HUES6 (cell line): ENCODE results near the gene BMP2K.
A peak's percentile ranks its signal among the peaks of the same experiment; 100 is the strongest.

Experiments used
- H3K27ac ChIP-seq: 2 replicates; pipeline ENCODE4 v1.7.0; 2013; ENCODE audit warnings: low read depth, mild to moderate bottlenecking, low read length, inconsistent platforms
- H3K27me3 ChIP-seq: 2 replicates; pipeline ENCODE4 v1.6.1; 2013; ENCODE audit warnings: low read length; ENCODE audit not compliant: control insufficient read depth, insufficient read depth
- H3K36me3 ChIP-seq: 2 replicates; pipeline ENCODE4 v1.6.1; 2013; ENCODE audit warnings: low read length; ENCODE audit not compliant: control insufficient read depth, insufficient read depth
- H3K4me1 ChIP-seq: 2 replicates; pipeline ENCODE4 v1.6.1; 2013; ENCODE audit warnings: low read length; ENCODE audit not compliant: control insufficient read depth, insufficient read depth
- H3K4me3 ChIP-seq: 2 replicates; pipeline ENCODE4 v1.5.1; 2013; ENCODE audit warnings: low read depth, low read length
- H3K9ac ChIP-seq: one replicate; pipeline ENCODE4 v1.6.1; 2013; ENCODE audit warnings: mild to moderate bottlenecking, low read length
- H3K9me3 ChIP-seq: 2 replicates; pipeline ENCODE4 v1.6.1; 2013; ENCODE audit warnings: low read depth, low read length; ENCODE audit not compliant: control insufficient read depth, insufficient read depth

The BMP2K gene

GRCh38 chr4:78937837-78938236 is 161.7 kb downstream of the BMP2K start:
- Histone ChIP-seq H3K9ac (peak overlapping the region; percentile 92), H3K36me3 (peaks cover 4% of the 10 kb centered on the region), H3K9me3 (no peaks in the 10 kb centered on the region), H3K27ac (no peak overlapping the region; the same call in 1 of the 2 replicates), H3K4me1 (peaks cover 36% of the 10 kb centered on the region), H3K4me3 (peak overlapping the region; percentile 93), H3K27me3 (no peaks in the 10 kb centered on the region; the same call in 1 of the 2 replicates)

- Histone ChIP-seq H3K4me1 (peaks cover 40% of the 10 kb centered on the region), H3K9me3 (no peaks in the 10 kb centered on the region), H3K27ac (no peak overlapping the region; the same call in 1 of the 2 replicates), H3K27me3 (no peaks in the 10 kb centered on the region; the same call in 1 of the 2 replicates), H3K4me3 (peak overlapping the region; percentile 93), H3K36me3 (no peaks in the 10 kb centered on the region), H3K9ac (peak overlapping the region; percentile 92)
Measured at GRCh38 chr4:78938474-78938867, 162.3 kb downstream of the BMP2K start.

- Histone ChIP-seq H3K27ac (peak within 1 kb of the TSS; percentile 64; the same call in 1 of the 2 replicates), H3K36me3 (no peaks in the 10 kb centered on the region), H3K4me3 (peak within 1 kb of the TSS; percentile 93), H3K9ac (peak within 1 kb of the TSS; percentile 92), H3K4me1 (peaks cover 40% of the 10 kb centered on the region), H3K9me3 (no peaks in the 10 kb centered on the region), H3K27me3 (no peaks in the 10 kb centered on the region; the same call in 1 of the 2 replicates)
Measured at GRCh38 chr4:78938868-78939666, 162.9 kb downstream of the BMP2K start, which contains the start of gene PAQR3. Gene PAQR3, minus strand, starts transcription at chr4:78939438. Its CDS starts 214 bp downstream, at chr4:78939224.

- peaks cover 40% of the 10 kb centered on the region for H3K4me1 ChIP-seq
Measured at GRCh38 chr4:78939667-78940008, 163.5 kb downstream of the BMP2K start.

GRCh38 chr4:78940752-78941151 is 164.6 kb downstream of the BMP2K start:
- H3K4me3 ChIP-seq: no peak overlapping the region
- no peak overlapping the region for H3K9ac ChIP-seq
- H3K9me3 ChIP-seq: no peaks in the 10 kb centered on the region
- H3K4me1 ChIP-seq: peaks cover 40% of the 10 kb centered on the region
- H3K36me3 ChIP-seq: no peaks in the 10 kb centered on the region
- H3K27ac ChIP-seq: no peak overlapping the region
- no peaks in the 10 kb centered on the region; the same call in 1 of the 2 replicates for H3K27me3 ChIP-seq

More at GRCh38 chr4:78939667-78940008, 163.5 kb downstream of the BMP2K start:
- no peaks in the 10 kb centered on the region for H3K9me3 ChIP-seq
- peak overlapping the region; percentile 48 for H3K9ac ChIP-seq
- H3K4me3 ChIP-seq: peak overlapping the region; percentile 93
- peak overlapping the region; percentile 64; the same call in 1 of the 2 replicates for H3K27ac ChIP-seq
- no peaks in the 10 kb centered on the region for H3K36me3 ChIP-seq
- H3K27me3 ChIP-seq: no peaks in the 10 kb centered on the region; the same call in 1 of the 2 replicates

GRCh38 chr4:78944381-78944780 is 168.2 kb downstream of the BMP2K start:
- Histone ChIP-seq H3K27ac (no peak overlapping the region), H3K36me3 (no peaks in the 10 kb centered on the region), H3K9ac (no peak overlapping the region), H3K4me3 (no peak overlapping the region), H3K27me3 (no peaks in the 10 kb centered on the region; the same call in 1 of the 2 replicates), H3K4me1 (peaks cover 15% of the 10 kb centered on the region), H3K9me3 (no peaks in the 10 kb centered on the region; the same call in 1 of the 2 replicates)

- Histone ChIP-seq H3K27me3 (no peaks in the 10 kb centered on the region; the same call in 1 of the 2 replicates), H3K27ac (no peak overlapping the region), H3K4me1 (0 out of 2 replicates have a peak, but pooled peaks cover 6% of the 10 kb centered on the region)
Measured at GRCh38 chr4:78945651-78946179, 169.6 kb downstream of the BMP2K start.

GRCh38 chr4:78949735-78950134 is 173.6 kb downstream of the BMP2K start:
- Histone ChIP-seq H3K4me1 (no peaks in the 10 kb centered on the region), H3K9ac (no peak overlapping the region), H3K4me3 (no peak overlapping the region), H3K36me3 (no peaks in the 10 kb centered on the region), H3K27ac (no peak overlapping the region), H3K9me3 (no peaks in the 10 kb centered on the region; the same call in 1 of the 2 replicates), H3K27me3 (no peaks in the 10 kb centered on the region)

More at GRCh38 chr4:78945651-78946179, 169.6 kb downstream of the BMP2K start:
- Histone ChIP-seq H3K9me3 (no peaks in the 10 kb centered on the region; the same call in 1 of the 2 replicates), H3K9ac (no peak overlapping the region), H3K4me3 (no peak overlapping the region), H3K36me3 (no peaks in the 10 kb centered on the region)

- H3K36me3 ChIP-seq: no peaks in the 10 kb centered on the region
- no peaks in the 10 kb centered on the region for H3K9me3 ChIP-seq
- no peak overlapping the region for H3K4me3 ChIP-seq
- no peak overlapping the region for H3K27ac ChIP-seq
- no peaks in the 10 kb centered on the region for H3K27me3 ChIP-seq
- H3K9ac ChIP-seq: no peak overlapping the region
- no peaks in the 10 kb centered on the region for H3K4me1 ChIP-seq
Measured at GRCh38 chr4:78951862-78952472, 175.8 kb downstream of the BMP2K start.

- H3K9me3 ChIP-seq: no peaks in the 10 kb centered on the region
- H3K27ac ChIP-seq: no peak overlapping the region
- no peak overlapping the region for H3K9ac ChIP-seq
- no peak overlapping the region for H3K4me3 ChIP-seq
- no peaks in the 10 kb centered on the region for H3K4me1 ChIP-seq
- H3K27me3 ChIP-seq: no peaks in the 10 kb centered on the region
- H3K36me3 ChIP-seq: no peaks in the 10 kb centered on the region
Measured at GRCh38 chr4:78953231-78953630, 177.1 kb downstream of the BMP2K start.
